ENCODE measurements around the gene MCM3AP. TPM values are rescaled to one million over a fixed set of nuclear protein-coding genes. Genes with fewer than 3 reads are reported as not detected.

Gene MCM3AP
- total RNA-seq, 1 donor from 2014 or later, result 153 TPM

GRCh38 chr21:46252840-46253239 lies 32.6 kb downstream of the MCM3AP start:
- Mint-ChIP-seq H3K4me1 (peaks cover 6% of the 10 kb centered on the region), H3K36me3 (ENCODE audit: low read depth) (peaks cover 17% of the 10 kb centered on the region), H3K27me3 (ENCODE audit: low read depth) (no peaks in the 10 kb centered on the region), H3K9me3 (no peaks in the 10 kb centered on the region), H3K4me3 (no peak overlapping the region), H3K27ac (ENCODE audit: unreplicated experiment) (no peak overlapping the region)
- no peak for DNase-seq (ENCODE audit: low read depth, low spot score)
- TF ChIP-seq CTCF (conservative IDR thresholded peaks at IDR 0.05), result no peak

- Mint-ChIP-seq H3K4me3 (no peak overlapping the region), H3K9me3 (no peaks in the 10 kb centered on the region), H3K27ac (ENCODE audit: unreplicated experiment) (no peak overlapping the region), H3K4me1 (peaks cover 6% of the 10 kb centered on the region), H3K36me3 (ENCODE audit: low read depth) (peaks cover 19% of the 10 kb centered on the region), H3K27me3 (ENCODE audit: low read depth) (no peaks in the 10 kb centered on the region)
- TF ChIP-seq CTCF (conservative IDR thresholded peaks at IDR 0.05), result no peak
- no peak for DNase-seq (ENCODE audit: low read depth, low spot score)
Measured at GRCh38 chr21:46250146-46250725, 35.2 kb downstream of the MCM3AP start.

- no peak for DNase-seq (ENCODE audit: low read depth, low spot score)
- no peak overlapping the region for H3K4me3 Mint-ChIP-seq
- no peak overlapping the region for H3K27ac Mint-ChIP-seq (ENCODE audit: unreplicated experiment)
- no peaks in the 10 kb centered on the region for H3K9me3 Mint-ChIP-seq
- no peaks in the 10 kb centered on the region for H3K27me3 Mint-ChIP-seq (ENCODE audit: low read depth)
- H3K4me1 Mint-ChIP-seq, result peaks cover 4% of the 10 kb centered on the region
- peaks cover 13% of the 10 kb centered on the region for H3K36me3 Mint-ChIP-seq (ENCODE audit: low read depth)
- no peak for TF ChIP-seq CTCF (conservative IDR thresholded peaks at IDR 0.05)
Measured at GRCh38 chr21:46248827-46249226, 36.6 kb downstream of the MCM3AP start.

- no peak for DNase-seq (ENCODE audit: low read depth, low spot score)
- Mint-ChIP-seq H3K4me3 (no peak overlapping the region), H3K27ac (ENCODE audit: unreplicated experiment) (no peak overlapping the region), H3K4me1 (no peaks in the 10 kb centered on the region), H3K9me3 (no peaks in the 10 kb centered on the region), H3K36me3 (ENCODE audit: low read depth) (peaks cover 10% of the 10 kb centered on the region), H3K27me3 (ENCODE audit: low read depth) (no peaks in the 10 kb centered on the region)
- no peak for TF ChIP-seq CTCF (conservative IDR thresholded peaks at IDR 0.05)
Measured at GRCh38 chr21:46248422-46248782, 37.0 kb downstream of the MCM3AP start.

- H3K27ac Mint-ChIP-seq (ENCODE audit: unreplicated experiment), result no peak overlapping the region
- no peak overlapping the region for H3K4me3 Mint-ChIP-seq
- no peak for TF ChIP-seq CTCF (conservative IDR thresholded peaks at IDR 0.05)
- no peaks in the 10 kb centered on the region for H3K4me1 Mint-ChIP-seq
- H3K27me3 Mint-ChIP-seq (ENCODE audit: low read depth), result no peaks in the 10 kb centered on the region
- no peak for DNase-seq (ENCODE audit: low read depth, low spot score)
- no peaks in the 10 kb centered on the region for H3K9me3 Mint-ChIP-seq
- H3K36me3 Mint-ChIP-seq (ENCODE audit: low read depth), result peaks cover 12% of the 10 kb centered on the region
Measured at GRCh38 chr21:46247699-46248421, 37.6 kb downstream of the MCM3AP start.
